ENCODE measurements around the gene SPOCK1. TPM values are rescaled to one million over a fixed set of nuclear protein-coding genes. Genes with fewer than 3 reads are reported as not detected.
"Not testable (repeated sequence)": the region's sequence is repeated elsewhere in the genome, so short reads cannot be mapped to it uniquely, and the experiment has no call there.

SPOCK1 gene
- total RNA-seq, 2 donors from 2014 or later, result 75.0 to 213 TPM

- intact Hi-C loops (cut with DNase I), result no loop called here
- no peak for ATAC-seq
- DNase-seq, result no peak
These were observed 92.0 kb downstream of the SPOCK1 start for GRCh38 chr5:137407090-137407489.

- ATAC-seq, result no peak
- intact Hi-C loops (cut with DNase I), result no loop called here
- DNase-seq, result no peak
These were observed 93.7 kb downstream of the SPOCK1 start for GRCh38 chr5:137405393-137405792.

- intact Hi-C loops (cut with DNase I), result no loop called here
- ATAC-seq (no peak), DNase-seq (no peak)
These were observed 95.3 kb downstream of the SPOCK1 start for GRCh38 chr5:137403869-137404268.

GRCh38 chr5:137402436-137403187, 96.5 kb downstream of the SPOCK1 start:
- intact Hi-C loops (cut with DNase I), result no loop called here
- no peak for ATAC-seq
- DNase-seq, result no peak

GRCh38 chr5:137401946-137402345, 97.2 kb downstream of the SPOCK1 start:
- ATAC-seq (no peak), DNase-seq (no peak)
- intact Hi-C loops (cut with DNase I), result no loop called here

- DNase-seq (no peak), ATAC-seq (no peak)
- intact Hi-C loops (cut with DNase I), result no loop called here
These were observed 98.6 kb downstream of the SPOCK1 start for GRCh38 chr5:137400571-137400970.

GRCh38 chr5:137399911-137400310, 99.2 kb downstream of the SPOCK1 start:
- ATAC-seq, result no peak
- intact Hi-C loops (cut with DNase I), result no loop called here
- DNase-seq, result no peak

GRCh38 chr5:137398751-137399150, 100.4 kb downstream of the SPOCK1 start:
- no peak for ATAC-seq
- intact Hi-C loops (cut with DNase I), result no loop called here
- DNase-seq, result no peak

- no peak for ATAC-seq
- intact Hi-C loops (cut with DNase I), result no loop called here
- DNase-seq, result no peak
These were observed 101.0 kb downstream of the SPOCK1 start for GRCh38 chr5:137398154-137398553.

- intact Hi-C loops (cut with DNase I), result no loop called here
- ATAC-seq, result no peak
- no peak for DNase-seq
These were observed 103.9 kb downstream of the SPOCK1 start for GRCh38 chr5:137395011-137395755.

GRCh38 chr5:137394380-137394779, 104.7 kb downstream of the SPOCK1 start:
- DNase-seq (no peak), ATAC-seq (no peak)
- intact Hi-C loops (cut with DNase I), result no loop called here

- ATAC-seq (no peak), DNase-seq (no peak)
- intact Hi-C loops (cut with DNase I), result no loop called here
These were observed 105.7 kb downstream of the SPOCK1 start for GRCh38 chr5:137393196-137393993.

GRCh38 chr5:137392261-137392660, 106.9 kb downstream of the SPOCK1 start:
- ATAC-seq (no peak), DNase-seq (no peak)
- intact Hi-C loops (cut with DNase I), result no loop called here

- DNase-seq; ATAC-seq; intact Hi-C loops (cut with DNase I): not testable (repeated sequence)
These were observed 108.1 kb downstream of the SPOCK1 start for GRCh38 chr5:137391044-137391443.

- ATAC-seq, result peak; percentile 38 to 47
- DNase-seq, result no peak
- intact Hi-C loops (cut with DNase I), result no loop called here
These were observed 110.1 kb downstream of the SPOCK1 start for GRCh38 chr5:137389042-137389441.

GRCh38 chr5:137385064-137385463, 114.1 kb downstream of the SPOCK1 start:
- intact Hi-C loops (cut with DNase I), result no loop called here
- ATAC-seq, result no peak
- DNase-seq, result no peak

- intact Hi-C loops (cut with DNase I), result no loop called here
- DNase-seq, result no peak
- ATAC-seq, result no peak
These were observed 115.2 kb downstream of the SPOCK1 start for GRCh38 chr5:137383909-137384308.

GRCh38 chr5:137381555-137381954, 117.6 kb downstream of the SPOCK1 start:
- intact Hi-C loops (cut with DNase I), result no loop called here
- ATAC-seq (no peak), DNase-seq (no peak)

- DNase-seq, result no peak
- no peak for ATAC-seq
- intact Hi-C loops (cut with DNase I), result no loop called here
These were observed 119.4 kb downstream of the SPOCK1 start for GRCh38 chr5:137379555-137380286.

All from left cardiac atrium (tissue), 4 donors.